Measurements from ENCODE around the gene CCR5.

CCR5 gene

DNA sequence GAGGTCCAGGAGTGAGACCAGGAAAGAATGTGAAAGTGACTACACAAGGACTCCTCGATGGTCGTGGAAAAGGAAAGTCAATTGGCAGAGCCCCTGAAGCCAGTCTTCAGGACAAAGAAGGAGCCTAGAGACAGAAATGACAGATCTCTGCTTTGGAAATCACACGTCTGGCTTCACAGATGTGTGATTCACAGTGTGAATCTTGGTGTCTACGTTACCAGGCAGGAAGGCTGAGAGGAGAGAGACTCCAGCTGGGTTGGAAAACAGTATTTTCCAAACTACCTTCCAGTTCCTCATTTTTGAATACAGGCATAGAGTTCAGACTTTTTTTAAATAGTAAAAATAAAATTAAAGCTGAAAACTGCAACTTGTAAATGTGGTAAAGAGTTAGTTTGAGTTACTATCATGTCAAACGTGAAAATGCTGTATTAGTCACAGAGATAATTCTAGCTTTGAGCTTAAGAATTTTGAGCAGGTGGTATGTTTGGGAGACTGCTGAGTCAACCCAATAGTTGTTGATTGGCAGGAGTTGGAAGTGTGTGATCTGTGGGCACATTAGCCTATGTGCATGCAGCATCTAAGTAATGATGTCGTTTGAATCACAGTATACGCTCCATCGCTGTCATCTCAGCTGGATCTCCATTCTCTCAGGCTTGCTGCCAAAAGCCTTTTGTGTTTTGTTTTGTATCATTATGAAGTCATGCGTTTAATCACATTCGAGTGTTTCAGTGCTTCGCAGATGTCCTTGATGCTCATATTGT lies 10.8 kb upstream of the CCR5 start:
- peak; percentile 16 for DNase-seq (ENCODE audit: low spot score)

DNA sequence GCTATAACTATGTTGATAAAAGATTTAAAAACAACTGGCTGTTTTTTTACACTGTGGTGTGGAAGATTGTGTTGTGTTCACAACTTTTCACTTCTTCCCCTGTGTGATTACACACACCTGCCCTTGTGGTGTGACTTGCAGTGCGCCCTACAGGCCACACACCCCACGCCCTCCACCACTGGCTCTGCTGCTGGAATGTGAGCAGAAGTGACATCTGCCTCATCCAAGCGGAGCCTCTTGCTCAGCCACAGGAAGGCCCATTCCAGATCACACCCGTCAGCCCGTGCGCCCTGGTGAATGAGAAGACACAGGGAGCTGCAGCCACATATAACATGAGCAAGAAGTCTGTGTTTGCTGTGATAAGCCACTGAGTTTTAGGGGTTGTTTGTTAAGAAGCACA lies 9.8 kb upstream of the CCR5 start:
- DNase-seq (ENCODE audit: low spot score) = no peak

DNA sequence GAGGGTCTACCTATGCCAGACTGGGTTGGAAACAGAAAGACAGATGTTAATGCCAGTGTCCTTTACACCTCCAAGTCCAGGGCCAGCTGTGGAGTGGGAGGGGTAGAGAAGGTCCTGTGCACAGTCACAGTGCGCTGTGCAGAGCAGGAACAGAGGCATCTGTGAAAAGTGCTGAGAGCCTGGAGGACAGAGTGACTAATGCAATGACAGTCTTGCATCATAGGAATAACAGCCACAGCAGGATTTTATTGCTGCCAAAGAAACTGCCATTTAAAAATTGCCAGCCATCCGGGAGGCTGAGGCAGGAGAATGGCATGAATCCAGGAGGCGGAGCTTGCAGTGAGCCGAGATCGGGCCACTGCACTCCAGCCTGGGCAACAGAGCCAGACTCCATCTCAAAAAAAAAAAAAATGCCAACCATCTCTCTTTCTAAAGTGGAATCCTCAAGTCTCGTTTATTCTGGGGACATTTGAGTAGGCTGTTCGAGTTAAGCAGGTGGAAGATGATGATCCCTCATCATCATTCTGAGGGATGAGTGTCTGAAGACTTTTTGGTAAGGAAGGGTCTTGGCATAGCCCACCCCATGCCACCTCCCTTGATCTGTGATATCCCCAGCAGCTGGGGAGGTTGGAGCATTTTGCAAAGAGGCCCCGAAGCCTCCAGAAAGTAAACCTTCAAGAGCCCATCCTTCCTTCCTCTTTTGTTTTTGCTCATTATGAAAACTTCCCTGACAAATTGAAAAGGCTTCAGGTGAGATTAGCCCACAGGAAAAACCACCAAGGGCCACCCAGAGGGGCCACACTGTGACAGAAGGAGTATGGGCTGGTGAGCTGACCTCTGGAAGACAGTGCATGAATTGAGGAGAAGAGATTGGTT lies 9.1 kb upstream of the CCR5 start:
- DNase-seq (ENCODE audit: low spot score) = no peak

DNA sequence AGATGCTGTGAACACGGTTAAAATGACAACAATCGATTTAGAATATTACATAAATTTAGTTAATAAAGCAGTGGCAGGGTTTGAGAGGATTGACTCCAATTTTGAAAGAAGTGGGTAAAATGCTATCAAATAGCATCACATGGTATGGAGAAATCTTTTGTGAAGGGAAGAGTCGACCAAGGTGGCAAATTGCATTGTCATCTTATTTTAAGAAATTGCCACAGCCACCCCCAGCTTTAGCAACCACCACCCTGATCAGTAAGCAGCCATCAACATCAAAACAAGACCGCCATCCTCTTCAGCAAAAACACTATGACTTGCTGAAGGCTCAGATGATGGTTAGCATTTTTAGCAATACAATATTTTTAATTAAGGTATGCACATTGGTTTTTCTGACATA lies 5.7 kb upstream of the CCR5 start:
- DNase-seq (ENCODE audit: low spot score) = no peak

DNA sequence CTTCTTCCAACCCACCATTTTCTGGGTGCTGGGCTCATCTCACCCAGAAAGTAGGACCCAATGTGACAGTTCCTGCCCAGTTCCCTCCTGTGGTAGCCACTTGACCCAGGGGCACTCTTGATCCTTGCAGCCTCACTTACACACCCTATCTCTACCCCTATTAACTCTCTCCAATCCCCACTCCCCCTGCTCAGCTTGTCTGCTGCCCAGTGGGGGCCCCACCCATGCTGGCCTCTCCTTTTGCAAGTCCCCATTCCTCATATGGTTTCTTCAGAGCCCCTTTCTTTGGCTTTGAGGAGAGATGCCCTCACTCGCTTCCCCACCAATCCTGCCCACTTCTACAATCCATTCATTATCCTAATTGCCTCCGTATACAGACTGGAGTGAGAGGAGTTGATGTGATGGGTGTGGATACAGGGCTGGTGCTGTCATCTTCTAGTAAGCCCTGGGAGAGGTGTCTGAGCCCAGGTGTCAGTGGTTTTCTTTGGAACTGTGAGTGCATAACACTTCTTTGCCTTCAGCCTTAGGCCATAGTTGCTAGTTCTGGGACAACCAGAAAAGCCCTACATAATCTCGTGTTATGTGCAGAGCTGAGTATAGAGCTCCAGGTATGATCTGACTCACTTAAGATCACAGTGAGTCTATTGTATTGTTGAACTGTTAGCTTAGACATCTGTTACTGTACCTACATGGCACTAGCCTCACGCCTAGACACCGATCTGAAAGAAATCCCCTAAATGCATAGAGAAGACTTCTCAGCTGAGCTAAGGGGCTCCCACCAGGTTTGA lies 4.8 kb upstream of the CCR5 start:
- DNase-seq (ENCODE audit: low spot score) = no peak

DNA sequence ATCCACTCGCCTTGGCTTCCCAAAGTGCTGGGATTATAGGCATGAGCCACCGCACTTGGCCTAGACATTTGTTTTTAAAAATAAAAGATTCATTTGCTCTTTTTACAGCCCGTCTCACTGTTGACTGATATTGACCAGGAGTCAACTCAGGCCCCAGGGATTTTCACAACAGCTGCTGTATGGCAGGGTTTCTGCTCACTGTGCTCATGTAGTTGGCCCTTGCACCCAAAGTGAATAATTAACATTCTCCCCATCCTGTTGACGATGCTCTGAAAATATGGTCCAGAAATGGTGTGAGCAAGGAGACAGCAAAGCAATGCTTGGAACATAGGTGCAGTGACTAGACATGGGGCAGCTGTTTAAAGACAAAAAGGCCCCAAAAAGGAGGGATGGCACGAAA lies 2.9 kb upstream of the CCR5 start:
- DNase-seq (ENCODE audit: low spot score) = no peak

DNA sequence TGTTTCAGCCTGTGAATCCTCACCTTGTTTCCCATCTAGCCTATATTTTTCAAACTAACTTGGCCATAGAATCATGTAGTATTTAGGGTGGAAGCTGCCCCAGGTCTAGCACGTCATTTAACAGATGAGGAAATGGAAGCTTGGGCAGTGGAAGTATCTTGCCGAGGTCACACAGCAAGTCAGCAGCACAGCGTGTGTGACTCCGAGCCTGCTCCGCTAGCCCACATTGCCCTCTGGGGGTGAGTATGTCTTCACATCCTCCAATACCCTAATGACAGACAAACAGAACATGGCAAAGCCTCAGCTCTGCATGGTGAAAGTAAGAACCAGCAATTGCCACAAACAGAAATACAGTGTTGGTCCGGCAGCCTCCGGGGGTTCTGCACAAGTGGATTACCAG lies 2.2 kb upstream of the CCR5 start:
- DNase-seq (ENCODE audit: low spot score) = peak; percentile 40

DNA sequence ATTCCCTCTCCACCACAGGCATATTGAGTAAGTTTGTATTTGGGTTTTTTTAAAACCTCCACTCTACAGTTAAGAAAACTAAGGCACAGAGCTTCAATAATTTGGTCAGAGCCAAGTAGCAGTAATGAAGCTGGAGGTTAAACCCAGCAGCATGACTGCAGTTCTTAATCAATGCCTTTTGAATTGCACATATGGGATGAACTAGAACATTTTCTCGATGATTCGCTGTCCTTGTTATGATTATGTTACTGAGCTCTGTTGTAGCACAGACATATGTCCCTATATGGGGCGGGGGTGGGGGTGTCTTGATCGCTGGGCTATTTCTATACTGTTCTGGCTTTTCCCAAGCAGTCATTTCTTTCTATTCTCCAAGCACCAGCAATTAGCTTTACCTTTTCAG lies 1.6 kb upstream of the CCR5 start:
- no peak for DNase-seq (ENCODE audit: low spot score)

DNA sequence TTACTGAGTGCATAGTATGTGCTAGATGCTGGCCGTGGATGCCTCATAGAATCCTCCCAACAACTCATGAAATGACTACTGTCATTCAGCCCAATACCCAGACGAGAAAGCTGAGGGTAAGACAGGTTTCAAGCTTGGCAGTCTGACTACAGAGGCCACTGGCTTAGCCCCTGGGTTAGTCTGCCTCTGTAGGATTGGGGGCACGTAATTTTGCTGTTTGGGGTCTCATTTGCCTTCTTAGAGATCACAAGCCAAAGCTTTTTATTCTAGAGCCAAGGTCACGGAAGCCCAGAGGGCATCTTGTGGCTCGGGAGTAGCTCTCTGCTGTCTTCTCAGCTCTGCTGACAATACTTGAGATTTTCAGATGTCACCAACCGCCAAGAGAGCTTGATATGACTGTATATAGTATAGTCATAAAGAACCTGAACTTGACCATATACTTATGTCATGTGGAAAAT lies 1.0 kb upstream of the CCR5 start:
- no peak for DNase-seq (ENCODE audit: low spot score)

DNA sequence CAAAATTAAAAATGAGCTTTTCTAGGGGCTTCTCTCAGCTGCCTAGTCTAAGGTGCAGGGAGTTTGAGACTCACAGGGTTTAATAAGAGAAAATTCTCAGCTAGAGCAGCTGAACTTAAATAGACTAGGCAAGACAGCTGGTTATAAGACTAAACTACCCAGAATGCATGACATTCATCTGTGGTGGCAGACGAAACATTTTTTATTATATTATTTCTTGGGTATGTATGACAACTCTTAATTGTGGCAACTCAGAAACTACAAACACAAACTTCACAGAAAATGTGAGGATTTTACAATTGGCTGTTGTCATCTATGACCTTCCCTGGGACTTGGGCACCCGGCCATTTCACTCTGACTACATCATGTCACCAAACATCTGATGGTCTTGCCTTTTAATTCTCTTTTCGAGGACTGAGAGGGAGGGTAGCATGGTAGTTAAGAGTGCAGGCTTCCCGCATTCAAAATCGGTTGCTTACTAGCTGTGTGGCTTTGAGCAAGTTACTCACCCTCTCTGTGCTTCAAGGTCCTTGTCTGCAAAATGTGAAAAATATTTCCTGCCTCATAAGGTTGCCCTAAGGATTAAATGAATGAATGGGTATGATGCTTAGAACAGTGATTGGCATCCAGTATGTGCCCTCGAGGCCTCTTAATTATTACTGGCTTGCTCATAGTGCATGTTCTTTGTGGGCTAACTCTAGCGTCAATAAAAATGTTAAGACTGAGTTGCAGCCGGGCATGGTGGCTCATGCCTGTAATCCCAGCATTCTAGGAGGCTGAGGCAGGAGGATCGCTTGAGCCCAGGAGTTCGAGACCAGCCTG lies 984 bp downstream of the CCR5 start:
- no peak for DNase-seq (ENCODE audit: low spot score)

DNA sequence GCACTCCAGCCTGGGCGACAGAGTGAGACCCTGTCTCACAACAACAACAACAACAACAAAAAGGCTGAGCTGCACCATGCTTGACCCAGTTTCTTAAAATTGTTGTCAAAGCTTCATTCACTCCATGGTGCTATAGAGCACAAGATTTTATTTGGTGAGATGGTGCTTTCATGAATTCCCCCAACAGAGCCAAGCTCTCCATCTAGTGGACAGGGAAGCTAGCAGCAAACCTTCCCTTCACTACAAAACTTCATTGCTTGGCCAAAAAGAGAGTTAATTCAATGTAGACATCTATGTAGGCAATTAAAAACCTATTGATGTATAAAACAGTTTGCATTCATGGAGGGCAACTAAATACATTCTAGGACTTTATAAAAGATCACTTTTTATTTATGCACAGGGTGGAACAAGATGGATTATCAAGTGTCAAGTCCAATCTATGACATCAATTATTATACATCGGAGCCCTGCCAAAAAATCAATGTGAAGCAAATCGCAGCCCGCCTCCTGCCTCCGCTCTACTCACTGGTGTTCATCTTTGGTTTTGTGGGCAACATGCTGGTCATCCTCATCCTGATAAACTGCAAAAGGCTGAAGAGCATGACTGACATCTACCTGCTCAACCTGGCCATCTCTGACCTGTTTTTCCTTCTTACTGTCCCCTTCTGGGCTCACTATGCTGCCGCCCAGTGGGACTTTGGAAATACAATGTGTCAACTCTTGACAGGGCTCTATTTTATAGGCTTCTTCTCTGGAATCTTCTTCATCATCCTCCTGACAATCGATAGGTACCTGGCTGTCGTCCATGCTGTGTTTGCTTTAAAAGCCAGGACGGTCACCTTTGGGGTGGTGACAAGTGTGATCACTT lies 2.0 kb downstream of the CCR5 start:
- DNase-seq (ENCODE audit: low spot score) = peak; percentile 34

DNA sequence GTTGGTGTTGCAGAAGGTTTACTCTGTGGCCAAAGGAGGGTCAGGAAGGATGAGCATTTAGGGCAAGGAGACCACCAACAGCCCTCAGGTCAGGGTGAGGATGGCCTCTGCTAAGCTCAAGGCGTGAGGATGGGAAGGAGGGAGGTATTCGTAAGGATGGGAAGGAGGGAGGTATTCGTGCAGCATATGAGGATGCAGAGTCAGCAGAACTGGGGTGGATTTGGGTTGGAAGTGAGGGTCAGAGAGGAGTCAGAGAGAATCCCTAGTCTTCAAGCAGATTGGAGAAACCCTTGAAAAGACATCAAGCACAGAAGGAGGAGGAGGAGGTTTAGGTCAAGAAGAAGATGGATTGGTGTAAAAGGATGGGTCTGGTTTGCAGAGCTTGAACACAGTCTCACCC lies 4.0 kb downstream of the CCR5 start:
- DNase-seq (ENCODE audit: low spot score) = no peak

DNA sequence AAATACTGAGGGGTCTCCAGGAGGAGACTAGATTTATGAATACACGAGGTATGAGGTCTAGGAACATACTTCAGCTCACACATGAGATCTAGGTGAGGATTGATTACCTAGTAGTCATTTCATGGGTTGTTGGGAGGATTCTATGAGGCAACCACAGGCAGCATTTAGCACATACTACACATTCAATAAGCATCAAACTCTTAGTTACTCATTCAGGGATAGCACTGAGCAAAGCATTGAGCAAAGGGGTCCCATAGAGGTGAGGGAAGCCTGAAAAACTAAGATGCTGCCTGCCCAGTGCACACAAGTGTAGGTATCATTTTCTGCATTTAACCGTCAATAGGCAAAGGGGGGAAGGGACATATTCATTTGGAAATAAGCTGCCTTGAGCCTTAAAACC lies 4.5 kb downstream of the CCR5 start:
- DNase-seq (ENCODE audit: low spot score) = no peak

DNA sequence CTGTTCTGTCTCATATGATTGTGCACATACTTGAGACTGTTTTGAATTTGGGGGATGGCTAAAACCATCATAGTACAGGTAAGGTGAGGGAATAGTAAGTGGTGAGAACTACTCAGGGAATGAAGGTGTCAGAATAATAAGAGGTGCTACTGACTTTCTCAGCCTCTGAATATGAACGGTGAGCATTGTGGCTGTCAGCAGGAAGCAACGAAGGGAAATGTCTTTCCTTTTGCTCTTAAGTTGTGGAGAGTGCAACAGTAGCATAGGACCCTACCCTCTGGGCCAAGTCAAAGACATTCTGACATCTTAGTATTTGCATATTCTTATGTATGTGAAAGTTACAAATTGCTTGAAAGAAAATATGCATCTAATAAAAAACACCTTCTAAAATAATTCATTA lies 5.1 kb downstream of the CCR5 start:
- DNase-seq (ENCODE audit: low spot score) = no peak

DNA sequence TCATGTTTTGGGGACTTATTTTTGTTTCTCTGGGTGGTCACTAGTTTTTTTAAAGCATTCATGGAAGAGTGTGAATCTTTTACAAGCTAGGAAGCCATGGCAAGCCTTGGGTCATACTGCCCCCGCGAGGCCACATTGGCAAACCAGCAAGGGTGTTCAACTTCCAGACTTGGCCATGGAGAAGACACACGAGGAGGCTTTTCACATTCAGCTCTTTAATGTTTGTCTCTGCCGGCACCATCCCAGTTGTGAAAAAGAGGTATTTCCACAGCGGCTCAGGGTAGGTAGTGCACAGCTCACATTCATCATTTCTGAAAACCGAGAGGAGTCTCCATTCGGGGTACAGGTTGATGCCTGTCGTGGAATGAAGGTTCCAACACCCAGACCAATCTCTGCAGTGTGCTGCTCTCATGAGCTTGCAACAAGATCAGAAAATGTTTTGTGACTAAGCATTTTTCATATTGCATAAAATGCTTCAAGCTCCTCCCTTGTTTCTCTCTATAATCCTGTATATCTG lies 7.7 kb downstream of the CCR5 start:
- DNase-seq (ENCODE audit: low spot score) = peak; percentile 64

DNA sequence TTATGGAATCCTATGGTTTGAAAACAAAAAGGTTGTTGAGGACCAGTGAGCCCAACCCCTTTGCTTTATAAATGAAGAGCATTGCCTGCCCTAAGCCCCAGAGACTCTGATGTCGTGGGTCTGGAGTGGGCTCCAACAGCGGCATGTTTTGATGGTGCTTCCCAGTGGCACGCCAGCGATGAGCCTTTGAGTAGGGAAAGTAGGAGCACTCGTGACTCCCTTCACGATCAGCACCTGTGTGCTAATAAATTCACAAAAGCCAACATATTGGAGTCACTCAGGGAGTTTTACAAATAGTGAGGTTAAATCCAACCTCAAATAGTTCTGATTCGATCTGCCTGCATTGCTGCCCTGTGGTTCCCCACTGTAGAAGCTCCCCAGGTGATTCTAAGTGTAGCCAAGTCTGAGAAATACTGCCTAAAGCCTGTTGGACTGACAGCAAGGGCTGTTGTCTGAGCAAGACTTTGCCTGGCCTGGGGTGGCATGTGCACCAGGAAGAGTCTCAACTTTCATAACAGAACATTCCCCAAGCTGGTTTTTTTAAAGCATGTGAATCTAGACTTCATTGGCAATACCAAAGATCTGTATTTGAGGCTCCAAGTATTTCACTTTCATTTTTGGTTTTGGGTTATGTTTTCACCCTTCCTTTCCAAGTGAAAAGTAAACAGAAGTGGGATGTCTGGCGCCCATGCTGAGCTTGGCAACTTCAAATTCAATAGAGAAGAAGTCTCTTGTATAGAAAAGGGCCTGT lies 9.9 kb downstream of the CCR5 start:
- no peak for DNase-seq (ENCODE audit: low spot score)

DNA sequence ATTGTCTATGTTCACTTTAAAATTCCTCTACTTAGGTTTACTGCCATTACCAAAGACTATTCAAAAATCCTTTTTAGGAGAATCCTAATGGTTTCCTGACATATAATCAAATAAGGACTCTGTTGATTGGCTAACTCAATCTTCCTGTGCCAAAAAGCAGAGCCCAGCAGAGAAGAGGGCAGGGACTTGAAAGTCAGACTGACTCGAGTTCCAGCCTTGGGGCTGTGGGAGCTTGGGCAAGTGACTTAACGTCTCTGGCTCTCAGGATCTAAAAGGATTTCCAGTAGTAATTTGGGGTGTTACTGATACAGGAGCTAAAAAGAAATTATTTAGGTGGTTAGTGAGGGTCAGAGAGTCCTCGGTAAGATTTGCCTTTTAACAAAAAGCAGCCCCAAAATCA lies 10.9 kb downstream of the CCR5 start:
- DNase-seq (ENCODE audit: low spot score) = no peak

DNA sequence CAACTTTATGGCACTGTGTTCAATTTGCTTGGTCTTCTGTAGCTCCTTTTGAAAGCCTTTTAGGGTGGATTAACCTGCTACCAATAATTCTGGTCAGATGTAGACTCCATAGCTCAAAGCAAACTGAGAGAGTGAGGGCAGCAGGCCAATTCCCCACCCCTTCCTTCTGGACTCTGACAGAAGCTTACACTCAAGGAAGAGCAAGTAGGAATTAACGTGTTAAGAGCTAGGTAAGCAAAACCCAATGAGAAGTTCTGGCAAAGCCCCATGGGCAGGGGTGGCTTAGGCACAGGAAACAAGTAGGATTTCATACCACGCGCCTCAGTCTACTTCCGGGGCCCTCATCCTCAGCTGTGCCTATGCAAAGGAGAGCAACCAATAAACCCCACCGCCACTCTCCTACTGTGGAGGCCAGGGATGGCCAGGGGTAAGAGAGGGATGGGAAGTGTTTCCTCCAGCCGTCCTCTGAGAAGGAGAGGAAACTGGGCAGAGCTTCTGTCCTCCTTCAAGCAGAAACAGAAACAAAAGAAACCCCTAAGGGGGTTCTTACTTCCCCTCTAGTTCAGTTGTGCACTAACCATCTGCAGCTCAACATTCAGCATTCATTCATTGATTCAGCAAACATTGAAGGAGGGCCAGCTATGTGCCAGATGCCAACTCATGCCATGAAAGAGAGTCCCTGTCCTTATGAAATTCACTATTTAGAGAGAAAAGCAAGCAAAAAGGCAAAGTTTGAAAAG lies 12.6 kb downstream of the CCR5 start:
- no peak for DNase-seq (ENCODE audit: low spot score)

DNA sequence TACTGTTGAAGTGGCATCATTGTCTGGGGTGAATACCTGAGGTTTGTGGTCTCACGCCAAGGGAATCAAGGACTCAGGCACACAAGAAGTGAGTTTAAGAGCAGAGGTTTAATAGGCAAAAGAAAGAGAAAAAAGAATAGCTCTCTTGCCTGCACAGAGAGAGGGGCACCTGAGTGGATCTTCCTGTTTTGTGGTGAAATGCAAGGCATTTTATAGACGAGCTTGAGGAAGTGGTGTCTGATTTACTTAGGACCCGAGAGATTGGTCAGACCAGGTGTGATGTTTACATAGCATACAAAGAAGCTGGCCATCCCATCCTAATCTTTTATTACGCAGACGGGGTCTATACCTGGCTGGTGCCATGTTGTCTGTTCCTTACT lies 13.2 kb downstream of the CCR5 start:
- DNase-seq (ENCODE audit: low spot score) = no peak
